ENCODE measurements around the gene NKAIN2. TPM values are rescaled to one million over a fixed set of nuclear protein-coding genes. Genes with fewer than 3 reads are reported as not detected.

Gene NKAIN2
- total and polyA plus RNA-seq, 2 donors (not counting 3 experiments of a cell fraction or from before 2014, with no cell fraction given), result 0.03 TPM; not detected in 1

DNA sequence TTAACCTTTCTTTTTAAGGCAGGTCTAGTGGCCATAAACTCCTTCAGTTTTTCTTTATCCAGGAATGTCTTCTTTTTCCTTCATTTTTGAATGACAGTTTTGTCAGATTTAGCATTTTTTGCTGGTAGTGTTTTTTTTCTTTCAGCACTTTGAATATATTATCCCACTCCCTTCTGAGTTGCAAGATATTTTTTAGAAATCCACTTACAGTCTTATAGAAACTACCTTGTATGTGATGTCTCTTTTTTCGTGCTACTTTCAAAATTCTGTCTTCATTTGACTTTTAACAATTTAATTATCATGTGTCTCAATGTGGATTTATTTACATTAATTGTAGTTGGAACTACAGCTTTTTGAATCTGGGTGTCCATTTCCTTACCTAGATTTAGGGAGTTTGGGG, 874.2 kb downstream of the NKAIN2 start:
- Histone ChIP-seq H3K79me2 (ENCODE audit: control insufficient read depth, insufficient read depth, low read length) (no peaks in the 10 kb centered on the region), H2AFZ (ENCODE audit: low read depth, low read length) (no peak overlapping the region), H3K4me1 (ENCODE audit: control insufficient read depth, extremely low read depth, insufficient read depth, low read length) (no peaks in the 10 kb centered on the region), H3K4me3 (replicated peaks in 1 of 3; ENCODE audit: insufficient read depth in 1 of 3, low read depth in 1 of 3, low read length in 3 of 3) (no peak overlapping the region), H3K9me3 (replicated peaks; ENCODE audit: control insufficient read depth, insufficient read depth, low read length) (no peaks in the 10 kb centered on the region), H4K20me1 (replicated peaks; ENCODE audit: control insufficient read depth, extremely low read depth, insufficient read depth, low read length) (no peaks in the 10 kb centered on the region), H3K9me1 (replicated peaks; ENCODE audit: control insufficient read depth, extremely low read depth, insufficient read depth, low read length) (no peaks in the 10 kb centered on the region), H3K27me3 (ENCODE audit: control insufficient read depth in 2 of 2, insufficient read depth in 2 of 2, low read length in 2 of 2) (no peaks in the 10 kb centered on the region), H3K36me3 (ENCODE audit: control insufficient read depth in 2 of 2, extremely low read depth in 1 of 2, insufficient read depth in 2 of 2, low read length in 2 of 2) (no peaks in the 10 kb centered on the region), H3K4me2 (ENCODE audit: insufficient read depth, low read length) (no peak overlapping the region), H3K9ac (replicated peaks; ENCODE audit: extremely low read depth, insufficient read depth, low read length) (no peak overlapping the region), H3K27ac (ENCODE audit: insufficient read depth, low read depth, low read length) (no peak overlapping the region)
- TF ChIP-seq POLR2A (IDR thresholded peaks at IDR 0.05; ENCODE audit: low read depth, low read length) (no peak), CTCF (IDR thresholded peaks at IDR 0.05; ENCODE audit: extremely low read depth in 1 of 2, insufficient read depth in 1 of 2, low read depth in 1 of 2, low read length in 2 of 2) (no peak), EZH2 (IDR thresholded peaks at IDR 0.05; ENCODE audit: borderline replicate concordance, low read depth, low read length, severe bottlenecking) (no peak), JUN (IDR thresholded peaks at IDR 0.05; ENCODE audit: borderline replicate concordance, insufficient read depth, insufficient read length, low read depth) (no peak), MYC (IDR thresholded peaks at IDR 0.05; ENCODE audit: low read depth, low read length) (no peak), FOS (IDR thresholded peaks at IDR 0.05; ENCODE audit: borderline replicate concordance, insufficient read depth, low read length) (no peak), POLR2AphosphoS5 (IDR thresholded peaks at IDR 0.05; ENCODE audit: insufficient read depth, low read depth, low read length) (no peak), GATA2 (IDR thresholded peaks at IDR 0.05; ENCODE audit: insufficient read depth, insufficient read length, low read depth, low read length) (no peak)
- TF ChIP-seq, protein P1, sequence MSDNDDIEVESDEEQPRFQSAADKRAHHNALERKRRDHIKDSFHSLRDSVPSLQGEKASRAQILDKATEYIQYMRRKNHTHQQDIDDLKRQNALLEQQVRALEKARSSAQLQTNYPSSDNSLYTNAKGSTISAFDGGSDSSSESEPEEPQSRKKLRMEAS (IDR thresholded peaks at IDR 0.05; ENCODE audit: insufficient read depth, insufficient read length), result no peak
- dilution Hi-C loops (cut with MboI; ENCODE audit: extremely low pct_ligation_motif_present, low sequenced_read_pairs) (no loop called here), intact Hi-C loops (cut with micrococcal nuclease) (no loop called here)
- POLR2A ChIA-PET, result no interaction called here
- CTCF ChIA-PET, result no interaction called here
- DNase-seq (ENCODE audit: low read depth, low spot score) (no peak), FAIRE-seq (no peak)
- BruUV-seq (replicated peaks), result no TSS peak
